GM12878 (cell line): ENCODE measurements around the gene PITPNC1. TPM values are rescaled to one million over a fixed set of nuclear protein-coding genes. Genes with fewer than 3 reads are reported as not detected.
A peak's percentile ranks its signal among the peaks of the same experiment; 100 is the strongest.

Source experiments
- ATAC-seq: fragments of 200-7000 bp; cut with Tn5 transposase; 3 replicates; pipeline ENCODE4 v1.9.1; 2020; ENCODE audit warnings: mild to moderate bottlenecking, moderate library complexity
- BruUV-seq: library from RNA; stranded (reverse); fragments of 400-500 nt; replicated peaks from 2 replicates; lab custom pipeline; 2021; lab: Mats Ljungman, UMichigan
- CTCF ChIA-PET: fragments of 300-600 bp; sonication (Branson Sonifier 250); formaldehyde crosslinking; extraction: SDS; loops from one replicate; lab custom pipeline; 2021; ENCODE audit warnings: inconsistent platforms; lab: Yijun Ruan, JAX
- POLR2A ChIA-PET: fragments of 350-600 bp; formaldehyde crosslinking; extraction: SDS; loops from one replicate; lab custom pipeline; 2021; ENCODE audit warnings: inconsistent platforms; lab: Charles Lee
- RAD21 ChIA-PET: fragments of 300-600 bp; sonication (Branson Sonifier 250); formaldehyde crosslinking; loops from one replicate; lab custom pipeline; 2023; ENCODE audit warnings: antibody characterized with exemption; ENCODE audit not compliant: unreplicated experiment; lab: Charles Lee
- SMC1A ChIA-PET: fragments of 300-600 bp; sonication (Branson Sonifier 250); formaldehyde crosslinking; loops from one replicate; lab custom pipeline; 2023; ENCODE audit not compliant: unreplicated experiment, uncharacterized antibody; lab: Charles Lee
- DNase-seq: peaks from one replicate; pipeline ENCODE4 v3.0.0-alpha.2; 2011; ENCODE audit warnings: low read depth, low spot score
- FAIRE-seq: peaks from 3 replicates; lab custom pipeline; 2011; peaks lifted over from hg19 to GRCh38; lab: Jason Lieb, UNC
- H2AFZ ChIP-seq: 2 replicates; pipeline ENCODE4 v1.6.0; 2011; ENCODE audit warnings: low read depth, low read length, control low read depth; ENCODE audit not compliant: control insufficient read depth
- H3K27ac ChIP-seq: 2 replicates; pipeline ENCODE4 v1.5.1; 2011; ENCODE audit warnings: control low read depth; ENCODE audit not compliant: control insufficient read depth, insufficient read depth
- H3K27me3 ChIP-seq, 2 experiments: replicated peaks in 1 of 2; 2 replicates each; pipeline versions ENCODE4 v1.6.0 to v1.6.1; 2011; ENCODE audit warnings: low read length in 1 of 2; ENCODE audit not compliant: control insufficient read depth in 2 of 2, insufficient read depth in 2 of 2
- H3K36me3 ChIP-seq, 2 experiments: 2 replicates each; pipeline ENCODE4 v1.5.1; 2011; ENCODE audit warnings: low read length in 1 of 2; ENCODE audit not compliant: control insufficient read depth in 2 of 2, insufficient read depth in 2 of 2
- H3K4me1 ChIP-seq: 2 replicates; pipeline ENCODE4 v1.6.1; 2011; ENCODE audit warnings: mild to moderate bottlenecking, low read length, moderate library complexity, mixed read lengths; ENCODE audit not compliant: control insufficient read depth, insufficient read depth
- H3K4me2 ChIP-seq: 2 replicates; pipeline ENCODE4 v1.6.0; 2011; ENCODE audit warnings: control low read depth; ENCODE audit not compliant: control insufficient read depth, insufficient read depth
- H3K4me3 ChIP-seq: fragments of 200-600 bp; sonication (generic); 2 replicates; pipeline ENCODE4 v1.5.1; 2016
- H3K79me2 ChIP-seq: 2 replicates; pipeline ENCODE4 v1.6.0; 2011; ENCODE audit warnings: low read length; ENCODE audit not compliant: control insufficient read depth, insufficient read depth
- H3K9ac ChIP-seq: 2 replicates; pipeline ENCODE4 v1.8.0; 2011; ENCODE audit warnings: low read length, control low read depth, mixed read lengths; ENCODE audit not compliant: control insufficient read depth, insufficient read depth
- H3K9me3 ChIP-seq: replicated peaks from 3 replicates; pipeline ENCODE4 v1.5.1; 2011; ENCODE audit warnings: mild to moderate bottlenecking, low read length; ENCODE audit not compliant: control insufficient read depth, insufficient read depth
- H4K20me1 ChIP-seq: 2 replicates; pipeline ENCODE4 v1.6.0; 2011; ENCODE audit not compliant: control insufficient read depth, insufficient read depth
- CBFB ChIP-seq: IDR thresholded peaks from 2 replicates; pipeline ENCODE4 v1.6.1; 2016; ENCODE audit warnings: antibody characterized with exemption, low read depth
- CHD2 ChIP-seq: IDR thresholded peaks from 2 replicates; pipeline ENCODE4 v1.6.1; 2011; ENCODE audit warnings: low read depth, low read length, improper control_type of control experiment, borderline replicate concordance
- CREM ChIP-seq: IDR thresholded peaks from 2 replicates; pipeline ENCODE4 v1.6.1; 2014; ENCODE audit warnings: antibody characterized with exemption, low read depth
- DPF2 ChIP-seq: fragments of 450-650 bp; IDR thresholded peaks from 2 replicates; pipeline ENCODE4 v1.6.1; 2017; ENCODE audit warnings: mild to moderate bottlenecking
- FOXK2 ChIP-seq: fragments of 450-650 bp; IDR thresholded peaks from 2 replicates; pipeline ENCODE4 v1.6.1; 2017; ENCODE audit warnings: mild to moderate bottlenecking, moderate library complexity
- IKZF1 ChIP-seq: fragments of 450-650 bp; conservative IDR thresholded peaks from 2 replicates; pipeline ENCODE4 v1.6.1; 2017; ENCODE audit warnings: antibody characterized with exemption, mild to moderate bottlenecking
- IKZF2 ChIP-seq, 2 experiments: fragments of 450-650 bp; IDR thresholded peaks; 2 replicates each; pipeline ENCODE4 v1.6.1; 2017; ENCODE audit warnings: mild to moderate bottlenecking in 2 of 2, moderate library complexity in 2 of 2
- MEF2B ChIP-seq: fragments of 450-650 bp; IDR thresholded peaks from 2 replicates; pipeline ENCODE4 v1.6.1; 2018; ENCODE audit warnings: mild to moderate bottlenecking, moderate library complexity; ENCODE audit not compliant: partially characterized antibody, poor library complexity, severe bottlenecking
- NR2F1 ChIP-seq: fragments of 450-650 bp; conservative IDR thresholded peaks from 2 replicates; pipeline ENCODE4 v1.6.1; 2017; ENCODE audit warnings: mild to moderate bottlenecking
- POLR2AphosphoS2 ChIP-seq: IDR thresholded peaks from 2 replicates; pipeline ENCODE4 v1.6.1; 2011; ENCODE audit warnings: low read depth, mild to moderate bottlenecking, low read length, improper control_type of control experiment, moderate library complexity
- RAD51 ChIP-seq: fragments of 450-650 bp; IDR thresholded peaks from 2 replicates; pipeline ENCODE4 v1.6.1; 2016; ENCODE audit warnings: moderate library complexity, mild to moderate bottlenecking, inconsistent platforms
- RELB ChIP-seq: fragments of 450-650 bp; IDR thresholded peaks from 2 replicates; pipeline ENCODE4 v1.6.1; 2017; ENCODE audit warnings: low read depth, mild to moderate bottlenecking, moderate library complexity
- RUNX3 ChIP-seq: IDR thresholded peaks from 2 replicates; pipeline ENCODE4 v1.6.1; 2012; ENCODE audit warnings: low read length, inconsistent platforms
- SPI1 ChIP-seq: IDR thresholded peaks from 2 replicates; pipeline ENCODE4 v1.6.1; 2011; ENCODE audit warnings: low read depth, mild to moderate bottlenecking, low read length, moderate library complexity, borderline replicate concordance; ENCODE audit not compliant: insufficient read depth
- YY1 ChIP-seq: IDR thresholded peaks from 2 replicates; pipeline ENCODE4 v1.6.1; 2011; ENCODE audit warnings: low read depth, mild to moderate bottlenecking, low read length
- ZNF207 ChIP-seq: fragments of 450-650 bp; IDR thresholded peaks from 2 replicates; pipeline ENCODE4 v1.6.1; 2014; ENCODE audit warnings: antibody characterized with exemption, mild to moderate bottlenecking, borderline replicate concordance
- ZNF687 ChIP-seq: fragments of 450-650 bp; IDR thresholded peaks from 2 replicates; pipeline ENCODE4 v1.6.1; 2017; ENCODE audit warnings: mild to moderate bottlenecking, moderate library complexity
- WGBS: methylation state at CpG from one replicate; pipeline ENCODE4 v1.1.6; 2016; ENCODE audit warnings: low lambda C conversion rate; ENCODE audit not compliant: insufficient replicate concordance, insufficient coverage; ENCODE audit errors: missing lambda C conversion rate; 5-methylcytosine and 5-hydroxymethylcytosine counted together
- in situ Hi-C: fragments of 300-500 bp; cut with MboI; formaldehyde crosslinking; loops from 9 replicates; pipeline ENCODE4 v1.14.3; 2018; ENCODE audit warnings: mixed read lengths
- intact Hi-C: fragments of 100-400 bp; cut with micrococcal nuclease; formaldehyde crosslinking; loops from one replicate; pipeline ENCODE4 v1.14.2; 2022; ENCODE audit not compliant: unreplicated experiment
- polyA plus RNA-seq, 11 experiments: library from polyadenylated mRNA; depleted of rRNA in 4 of 11; unstranded in 6 of 11; stranded (reverse) in 5 of 11; fragments of >200 nt; fragmentation: Nextera tagmentation in 4 of 11; fragmentation: Illumina TruSeq in 1 of 11; extraction: Ambion mirVana in 4 of 11; extraction: Trizol in 1 of 11; gene quantifications; 1 replicate in 1 of 11; 2 replicates in 10 of 11; pipeline versions ENCODE4 v1.2.1 to v1.2.3, GENCODE V29; 2011 to 2016; ENCODE audit warnings: inconsistent platforms in 2 of 11, missing spikeins in 2 of 11, low read depth in 1 of 11
- total RNA-seq, 4 experiments: library from RNA; depleted of rRNA in 3 of 4; stranded (reverse); fragments of >200 nt in 3 of 4; fragmentation: Illumina TruSeq in 1 of 4; extraction: Trizol in 1 of 4; gene quantifications; 2 replicates each; pipeline versions ENCODE4 v1.2.1 to v1.2.3, GENCODE V29; 2013 to 2021
- TF ChIP-seq, protein P1 (sequence below): IDR thresholded peaks from 2 replicates; pipeline ENCODE4 v1.6.1; 2011; ENCODE audit warnings: borderline replicate concordance, low read depth, mild to moderate bottlenecking, moderate library complexity, mixed read lengths, low read length; ENCODE audit not compliant: insufficient read depth; ENCODE audit errors: extremely low read length

PITPNC1 gene
- total and polyA plus RNA-seq, 10 of the 15 experiments (the other 5 are each of a cell fraction or from before 2014, with no cell fraction given): 12.2 to 62.4 (median 47.3) TPM

- CTCF ChIA-PET: interaction anchor here (0.7 to 4.1 kb wide), 10 partner anchors 12 to 192 kb away, joined by 3 to 58 read pairs (median 4); no protein-coding TSS in a partner anchor
- peaks cover 72% of the 10 kb centered on the region for H3K4me1 ChIP-seq
- no peaks in the 10 kb centered on the region for H3K9me3 ChIP-seq
- POLR2A ChIA-PET: interaction anchor here (0.6 to 5.1 kb wide), 8 partner anchors 9 to 523 kb away, joined by 3 to 53 read pairs (median 9); no protein-coding TSS in a partner anchor
- no TSS peak for BruUV-seq
- SMC1A ChIA-PET: interaction anchor here (1.1 to 14.9 kb wide), 13 partner anchors 12 to 197 kb away, joined by 3 to 156 read pairs (median 8); partner anchors contain the start of gene NOL11
- peak overlapping the region; percentile 85 for H3K4me2 ChIP-seq
- H3K4me3 ChIP-seq: peak overlapping the region; percentile 57; the same call in 1 of the 2 replicates
- H3K9ac ChIP-seq: peak overlapping the region; percentile 55
- 44% methylated on average over 6 of the region's 6 CpGs for WGBS
- ATAC-seq (peak; percentile 1), DNase-seq (no peak), FAIRE-seq (no peak)
- H3K27me3 ChIP-seq: no peaks in the 10 kb centered on the region
- H3K79me2 ChIP-seq: peaks cover 42% of the 10 kb centered on the region
- no peaks in the 10 kb centered on the region for H4K20me1 ChIP-seq
- RAD21 ChIA-PET: interaction anchor here (1.2 to 5.8 kb wide), 8 partner anchors 23 to 185 kb away, joined by 4 to 40 read pairs (median 6); no protein-coding TSS in a partner anchor
- in situ Hi-C loops (loop anchor here (10.0 kb wide), 1 partner anchor 857 kb away; no protein-coding TSS in a partner anchor), intact Hi-C loops (loop anchor here (10.0 kb wide), 1 partner anchor 857 kb away; no protein-coding TSS in a partner anchor)
- H3K36me3 ChIP-seq: peaks cover 0 to 3% of the 10 kb centered on the region in 2 experiments; a peak in 2 of 4 replicates
- peak overlapping the region; percentile 88 for H3K27ac ChIP-seq
- H2AFZ ChIP-seq: no peak overlapping the region
- TF ChIP-seq CBFB: peak; percentile 37; the same call in 1 of the 2 replicates
- peak; percentile 61 to 73; a peak in 3 of 4 replicates for TF ChIP-seq IKZF2 (IDR thresholded peaks at IDR 0.05)
- peak; percentile 82 for TF ChIP-seq MEF2B
- peak; percentile 29; the same call in 1 of the 2 replicates for TF ChIP-seq CREM
- TF ChIP-seq NR2F1: peak; percentile 22; the same call in 1 of the 2 replicates
- TF ChIP-seq SPI1: 0 out of 2 replicates have a peak, but pooled peaks have one; percentile 15
- no peak for TF ChIP-seq CHD2
- TF ChIP-seq IKZF1: peak; percentile 66
- no peak for TF ChIP-seq FOXK2
- no peak for TF ChIP-seq ZNF207
- peak; percentile 36; the same call in 1 of the 2 replicates for TF ChIP-seq RELB
- TF ChIP-seq ZNF687: peak; percentile 88
- TF ChIP-seq RUNX3: peak; percentile 74
- 0 out of 2 replicates have a peak, but pooled peaks have one; percentile 40 for TF ChIP-seq DPF2
- TF ChIP-seq YY1: no peak
- 0 out of 2 replicates have a peak, but pooled peaks have one; percentile 45 for TF ChIP-seq RAD51
- TF ChIP-seq, protein P1, sequence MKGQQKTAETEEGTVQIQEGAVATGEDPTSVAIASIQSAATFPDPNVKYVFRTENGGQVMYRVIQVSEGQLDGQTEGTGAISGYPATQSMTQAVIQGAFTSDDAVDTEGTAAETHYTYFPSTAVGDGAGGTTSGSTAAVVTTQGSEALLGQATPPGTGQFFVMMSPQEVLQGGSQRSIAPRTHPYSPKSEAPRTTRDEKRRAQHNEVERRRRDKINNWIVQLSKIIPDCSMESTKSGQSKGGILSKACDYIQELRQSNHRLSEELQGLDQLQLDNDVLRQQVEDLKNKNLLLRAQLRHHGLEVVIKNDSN: no peak
- TF ChIP-seq POLR2AphosphoS2: no peak
Measured at GRCh38 chr17:67571478-67571877, 194.4 kb downstream of the PITPNC1 start.
